Pancreas (tissue), 10 donors: ENCODE results near the gene TICAM1. TPM values are rescaled to one million over a fixed set of nuclear protein-coding genes. Genes with fewer than 3 reads are reported as not detected.

Experiments used
- ATAC-seq, 4 donors: fragments of 200-7000 bp; cut with Tn5 transposase; one replicate each; pipeline versions ENCODE4 v1.8.0 to v1.9.1; 2020; ENCODE audit warnings: mild to moderate bottlenecking in 4 of 4, moderate library complexity in 4 of 4
- DNase-seq, 6 donors: peaks; one replicate each; pipeline ENCODE4 v3.0.0-alpha.2; 2020
- FAIRE-seq: peaks from 2 replicates; lab custom pipeline; 2012; peaks lifted over from hg19 to GRCh38; lab: Jason Lieb, UNC
- H3K27ac ChIP-seq, 4 donors: fragments of 200-600 bp; sonication (generic); 1 replicate in 3 of 4; 2 replicates in 1 of 4; pipeline versions ENCODE4 v1.5.0 to v1.8.0; 2020
- H3K27me3 ChIP-seq, 4 donors: fragments of 200-600 bp; one replicate each; pipeline ENCODE4 v1.8.0; 2021
- H3K36me3 ChIP-seq, 3 donors: fragments of 200-600 bp; sonication (generic) in 1 of 3; one replicate each; pipeline versions ENCODE4 v1.5.0 to v1.8.0; 2020 to 2021
- H3K4me1 ChIP-seq, 3 donors: fragments of 200-600 bp; one replicate each; pipeline ENCODE4 v1.8.0; 2021
- H3K4me3 ChIP-seq, 4 donors: fragments of 200-600 bp; sonication (generic) in 2 of 4; one replicate each; pipeline versions ENCODE4 v1.5.0 to v1.8.0; 2020 to 2021
- H3K9me3 ChIP-seq, 4 donors: fragments of 200-600 bp; one replicate each; pipeline ENCODE4 v1.8.0; 2021
- CTCF ChIP-seq, 4 donors: fragments of 200-600 bp; sonication (generic) in 3 of 4; IDR thresholded peaks; one replicate each; pipeline versions ENCODE4 v1.5.0 to v1.8.0; 2021; ENCODE audit warnings: antibody characterized with exemption in 4 of 4
- WGBS, 2 donors: extraction: QIAGEN DNeasy Blood & Tissue Kit; methylation state at CpG; one replicate each; pipeline ENCODE4 v1.1.7; 2013; 5-methylcytosine and 5-hydroxymethylcytosine counted together
- intact Hi-C, 3 donors: fragments of 100-400 bp; cut with DNase I; formaldehyde crosslinking; loops; one replicate each; pipeline versions ENCODE4 v1.11.1 to v1.14.2; 2022
- polyA plus RNA-seq, 2 donors: library from polyadenylated mRNA; stranded (reverse); fragments of 200-250 nt; gene quantifications; one replicate each; pipeline ENCODE4 v1.2.3, GENCODE V29; 2013
- total RNA-seq, 6 donors: library from RNA; stranded (reverse); fragmentation: NEBNext Ultra II Directional in 4 of 6; extraction: Animal tissue kit (Norgen Biotek cat#: 25700) in 4 of 6; gene quantifications; one replicate each; pipeline versions ENCODE4 v1.2.1 to v1.2.4, GENCODE V29; 2021 to 2023
- donor health status: healthy with polysubstance abuse.
- donor health status: DM: no; HTN: no; CAD: no; lungs with moderate emphysema.
- donor health status: DM: no; HTN: no; CAD: no.
- donor health status: control.
- donor health status: control.
- donor health status: Bipolar disorder and iron deficiency.
- donor health status: DM: yes; HTN: yes; CAD: no.
- donor health status: DM: no; HTN: no; CAD: no.
- donor health status: DM: no; HTN: no; CAD: no.
- donor health status: DM: yes; HTN: yes; CAD: no.

TICAM1 gene
- total and polyA plus RNA-seq, 8 donors, result 4.9 to 14.1 (median 7.8) TPM

DNA sequence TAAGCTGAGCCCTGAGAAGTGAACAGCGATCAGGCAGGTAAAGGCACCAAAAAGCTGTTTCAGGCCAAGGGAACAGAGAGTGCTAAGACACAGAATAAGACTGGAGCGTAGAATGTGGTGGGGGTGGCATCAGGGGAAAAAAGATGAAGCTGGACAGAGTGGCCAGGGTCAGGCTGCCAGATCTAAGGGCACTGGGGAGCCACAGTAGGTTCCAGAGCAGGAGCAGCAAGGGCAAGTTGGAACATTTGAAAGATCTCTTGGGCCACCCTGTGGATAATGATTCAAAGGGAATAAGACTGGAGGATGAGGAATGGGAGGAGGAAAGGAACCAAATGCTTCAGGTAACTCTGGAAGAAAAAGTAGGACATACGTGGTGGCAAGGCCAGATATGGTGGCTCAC, 42.4 kb upstream of the TICAM1 start:
- no peaks in the 10 kb centered on the region for H3K27me3 ChIP-seq
- H3K9me3 ChIP-seq, result no peaks in the 10 kb centered on the region
- DNase-seq (no peak), FAIRE-seq (no peak), ATAC-seq (no peak)
- no peaks in the 10 kb centered on the region for H3K36me3 ChIP-seq
- H3K27ac ChIP-seq, result no peak overlapping the region
- 85 to 90% methylated on average over 3 of the region's 3 CpGs for WGBS, 2 donors
- intact Hi-C loops, result loop anchor here in 1 of 3 donors (5.0 kb wide), 1 partner anchor 38 kb away; no protein-coding TSS in a partner anchor
- no peaks in the 10 kb centered on the region for H3K4me1 ChIP-seq
- no peak for TF ChIP-seq CTCF (IDR thresholded peaks at IDR 0.05)
- H3K4me3 ChIP-seq, result no peak overlapping the region

DNA sequence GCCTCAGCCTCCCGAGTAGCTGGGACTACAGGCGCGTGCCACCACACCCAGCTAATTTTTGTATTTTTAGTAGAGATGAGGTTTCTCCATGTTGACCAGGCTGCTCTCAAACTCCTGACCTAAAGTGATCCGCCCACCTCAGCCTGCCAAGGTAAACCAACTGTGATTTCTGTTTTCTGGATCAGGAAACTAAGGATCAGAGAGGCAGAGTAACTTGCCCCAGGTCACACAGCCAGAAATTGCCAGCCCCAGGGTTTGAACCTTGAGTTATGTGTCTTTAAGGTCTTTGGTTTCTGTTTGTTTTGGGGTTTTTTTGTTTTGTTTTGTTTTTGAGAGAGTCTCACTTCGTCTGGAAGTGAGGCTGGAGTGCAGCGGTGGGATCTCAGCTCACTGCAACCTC, 40.2 kb upstream of the TICAM1 start:
- H3K36me3 ChIP-seq, result no peaks in the 10 kb centered on the region
- intact Hi-C loops, result loop anchor here in 1 of 3 donors (5.0 kb wide), 1 partner anchor 41 kb away; no protein-coding TSS in a partner anchor
- no peak for TF ChIP-seq CTCF (IDR thresholded peaks at IDR 0.05)
- no peak overlapping the region for H3K27ac ChIP-seq
- H3K4me1 ChIP-seq, result no peaks in the 10 kb centered on the region
- H3K9me3 ChIP-seq, result no peaks in the 10 kb centered on the region
- H3K4me3 ChIP-seq, result no peak overlapping the region
- FAIRE-seq (no peak), ATAC-seq (no peak), DNase-seq (no peak)
- WGBS, 2 donors, result 68 to 71% methylated on average over 6 of the region's 6 CpGs
- H3K27me3 ChIP-seq, result no peaks in the 10 kb centered on the region

DNA sequence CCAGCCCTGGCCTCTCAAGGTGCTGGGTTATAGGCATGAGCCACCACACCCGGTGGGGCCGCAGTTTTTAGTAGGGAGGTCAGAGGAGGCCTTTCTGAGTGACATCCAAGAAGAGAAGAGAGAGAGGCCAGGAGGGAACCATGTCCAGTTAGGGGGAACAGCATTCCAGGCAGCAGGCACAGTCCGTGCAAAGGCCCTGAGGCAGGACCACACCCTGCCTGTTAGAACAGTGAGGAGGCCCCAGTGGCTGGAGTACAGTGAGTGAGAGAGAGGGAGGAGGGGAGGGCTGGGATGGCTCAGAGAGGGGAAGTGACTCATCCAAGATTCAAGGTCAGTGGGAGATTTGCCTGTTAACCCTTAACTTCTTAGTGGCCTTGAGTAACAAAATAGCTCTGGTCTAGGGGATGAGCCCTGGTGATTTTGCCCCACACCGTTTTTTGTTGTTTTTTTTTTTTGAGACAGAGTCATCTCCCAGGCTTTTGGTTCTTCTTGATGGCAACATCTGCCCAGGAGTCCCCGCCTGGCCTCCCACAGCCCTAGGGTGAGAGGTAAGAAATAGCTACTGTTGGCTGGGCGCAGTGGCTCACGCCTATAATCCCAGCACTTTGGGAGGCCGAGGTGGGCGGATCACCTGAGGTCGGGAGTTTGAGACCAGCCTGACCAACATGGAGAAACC, 38.7 kb upstream of the TICAM1 start:
- DNase-seq (peak in 3 of 6 donors; percentile 32 to 50 (median 44)), ATAC-seq (peak in 2 of 4 donors; percentile 6 to 19), FAIRE-seq (no peak)
- no peaks in the 10 kb centered on the region for H3K27me3 ChIP-seq
- H3K4me3 ChIP-seq, result no peak overlapping the region
- no peaks in the 10 kb centered on the region for H3K9me3 ChIP-seq
- no peak overlapping the region for H3K27ac ChIP-seq
- H3K4me1 ChIP-seq, result peaks cover 0 to 4% (median 0%) of the 10 kb centered on the region in 3 donors
- intact Hi-C loops, result loop anchor here in 1 of 3 donors (5.0 kb wide), 1 partner anchor 42 kb away; no protein-coding TSS in a partner anchor
- TF ChIP-seq CTCF (IDR thresholded peaks at IDR 0.05), result no peak
- H3K36me3 ChIP-seq, result no peaks in the 10 kb centered on the region
- 74 to 75% methylated on average over 10 of the region's 10 CpGs for WGBS, 2 donors

DNA sequence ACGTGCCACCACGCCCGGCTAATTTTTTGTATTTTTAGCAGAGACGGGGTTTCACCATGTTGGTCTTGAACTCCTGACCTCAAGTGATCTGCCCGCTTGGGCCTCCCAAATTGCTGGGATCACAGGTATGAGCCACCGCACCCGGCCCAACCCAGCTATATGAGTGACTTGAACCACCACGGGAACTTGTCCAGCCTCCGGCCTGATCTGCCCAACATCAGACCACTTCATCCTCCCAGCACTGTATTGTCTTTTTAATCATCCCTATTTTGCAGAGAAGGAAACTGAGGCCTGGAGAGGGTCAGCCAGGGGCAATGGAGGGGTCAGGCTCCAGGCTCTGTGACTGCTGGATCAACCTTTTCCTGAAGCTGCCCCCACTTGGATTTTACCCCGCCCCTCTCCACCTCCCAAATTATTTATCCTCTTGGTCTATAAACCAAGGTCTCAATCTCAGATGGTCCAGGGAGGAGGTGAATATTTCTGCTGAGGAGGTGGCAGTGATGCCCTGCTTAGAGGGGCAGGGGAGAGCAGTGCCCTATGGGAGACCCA, 36.8 kb upstream of the TICAM1 start:
- peaks cover 0 to 4% (median 0%) of the 10 kb centered on the region in 3 donors for H3K4me1 ChIP-seq
- H3K4me3 ChIP-seq, result peak overlapping the region in 1 of 4 donors; percentile 70
- FAIRE-seq (no peak), DNase-seq (no peak), ATAC-seq (no peak)
- no peak for TF ChIP-seq CTCF (IDR thresholded peaks at IDR 0.05)
- intact Hi-C loops, result no loop called here
- H3K9me3 ChIP-seq, result no peaks in the 10 kb centered on the region
- H3K27me3 ChIP-seq, result no peaks in the 10 kb centered on the region
- H3K36me3 ChIP-seq, result no peaks in the 10 kb centered on the region
- 69 to 71% methylated on average over 10 of the region's 10 CpGs for WGBS, 2 donors
- H3K27ac ChIP-seq, result peak overlapping the region in 2 of 4 donors; percentile 79 to 82
